ENCODE results near the gene GLRX2.

Gene GLRX2

DNA sequence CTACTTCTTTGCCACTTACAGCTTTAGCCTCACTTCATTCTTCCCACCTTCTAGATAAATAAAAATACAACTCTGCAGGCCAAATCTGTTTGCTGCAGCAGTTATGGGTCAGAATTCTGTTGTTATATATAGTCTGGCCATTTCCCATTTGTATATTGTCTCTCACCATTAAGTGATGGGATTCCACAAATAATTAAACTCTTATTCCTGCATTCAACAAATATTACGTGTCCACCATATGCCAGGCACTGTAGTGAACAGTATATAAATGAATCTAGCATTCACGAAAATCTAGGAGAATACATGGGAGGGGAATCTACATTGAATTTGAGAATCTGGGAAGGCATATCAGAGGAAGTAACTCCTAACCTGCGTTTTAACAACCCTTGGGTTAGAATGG is 5.7 kb upstream of the GLRX2 start:
- DNase-seq = no peak

DNA sequence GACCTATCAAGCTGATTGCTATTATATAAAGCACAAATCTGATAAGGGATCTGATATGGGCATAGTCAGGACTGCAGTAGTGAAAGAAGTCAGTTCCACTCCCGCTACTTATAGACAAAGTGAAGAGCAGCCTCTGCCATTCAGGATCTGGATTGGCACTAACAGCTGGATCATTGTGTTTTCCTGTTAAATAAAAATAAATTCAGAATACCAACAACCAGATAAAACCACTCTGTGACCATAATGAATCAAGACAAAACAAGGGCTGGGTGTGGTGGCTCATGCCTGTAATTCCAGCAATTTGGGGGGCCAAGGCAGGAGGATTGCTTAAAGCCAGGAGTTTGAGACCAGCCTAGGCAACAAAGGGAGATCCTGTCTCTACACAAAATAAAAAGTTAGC is 5.0 kb upstream of the GLRX2 start:
- no peak for DNase-seq

DNA sequence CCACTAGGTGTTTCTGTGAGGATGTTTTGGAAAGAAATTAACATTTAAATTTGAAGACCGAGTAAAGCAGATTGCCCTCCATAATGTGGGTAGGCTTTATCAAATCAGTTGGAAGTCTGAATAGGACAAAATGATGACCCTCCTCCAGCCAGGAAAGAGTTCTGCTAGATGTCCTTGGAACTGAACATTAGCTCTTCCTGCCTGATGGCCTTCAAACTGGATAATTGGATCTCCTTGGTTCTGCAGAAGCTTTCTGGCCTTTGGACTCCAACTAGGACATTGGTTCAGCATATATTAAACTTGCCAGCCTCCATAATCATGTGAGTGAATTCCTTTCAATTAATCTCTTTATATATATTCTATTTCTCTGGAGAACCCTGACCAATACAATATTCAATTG is 4.4 kb upstream of the GLRX2 start:
- DNase-seq = no peak

DNA sequence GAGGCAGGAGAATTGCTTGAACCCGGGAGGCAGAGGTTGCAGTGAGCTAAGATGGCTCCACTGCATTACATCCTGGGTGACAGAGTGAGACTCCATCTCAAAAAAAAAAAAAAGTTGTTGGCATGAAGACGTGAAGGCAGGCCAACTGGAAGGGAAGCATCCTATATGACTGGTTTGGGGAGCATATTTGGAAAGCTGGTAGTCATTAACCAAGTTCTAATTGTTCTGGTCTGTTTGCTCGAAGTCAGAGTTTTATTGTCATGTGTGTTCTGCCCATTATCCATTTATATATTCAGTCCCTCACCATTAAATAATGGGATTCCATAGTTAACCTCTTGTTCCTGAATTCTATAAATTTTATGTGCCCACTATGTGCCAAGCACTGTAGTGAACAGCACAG is 3.3 kb upstream of the GLRX2 start:
- no peak for DNase-seq

DNA sequence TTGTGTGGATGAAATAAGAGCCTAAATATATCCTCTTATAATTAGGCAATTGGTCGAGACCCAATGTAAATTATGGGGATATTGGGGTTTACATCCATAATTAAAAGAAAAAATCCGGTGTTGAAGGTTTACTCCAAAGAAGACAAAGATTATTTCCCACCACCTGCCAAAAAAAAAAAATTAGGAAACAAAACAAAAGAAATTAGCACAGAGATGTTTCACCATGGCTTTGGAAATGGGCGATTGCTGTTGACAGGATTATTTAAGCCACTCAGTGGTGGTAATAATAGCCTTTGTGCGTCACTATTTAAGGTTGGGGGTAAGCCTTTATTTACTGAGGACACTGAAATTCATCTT is 585 bp upstream of the GLRX2 start:
- DNase-seq = no peak

DNA sequence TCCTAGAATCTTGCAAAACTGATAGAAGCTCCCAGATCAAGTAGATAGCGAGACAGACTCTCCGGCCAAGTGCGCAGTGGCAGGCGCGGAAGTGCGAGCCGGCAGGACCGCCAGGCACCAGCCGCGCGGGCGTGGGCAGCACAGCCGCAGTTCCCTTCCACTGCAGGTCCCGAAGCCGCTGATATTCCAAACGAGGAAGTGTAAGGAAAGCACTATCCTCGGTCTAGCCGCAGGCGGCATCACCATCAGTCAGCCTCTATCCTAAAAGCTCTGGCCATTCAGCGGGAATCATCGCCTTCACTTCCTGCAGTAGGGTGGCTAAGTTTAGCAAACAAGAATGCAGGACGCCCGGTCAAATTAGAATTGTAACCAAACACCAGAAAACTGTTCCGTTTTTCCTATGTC is 710 bp downstream of the GLRX2 start:
- peak; percentile 77 for DNase-seq

DNA sequence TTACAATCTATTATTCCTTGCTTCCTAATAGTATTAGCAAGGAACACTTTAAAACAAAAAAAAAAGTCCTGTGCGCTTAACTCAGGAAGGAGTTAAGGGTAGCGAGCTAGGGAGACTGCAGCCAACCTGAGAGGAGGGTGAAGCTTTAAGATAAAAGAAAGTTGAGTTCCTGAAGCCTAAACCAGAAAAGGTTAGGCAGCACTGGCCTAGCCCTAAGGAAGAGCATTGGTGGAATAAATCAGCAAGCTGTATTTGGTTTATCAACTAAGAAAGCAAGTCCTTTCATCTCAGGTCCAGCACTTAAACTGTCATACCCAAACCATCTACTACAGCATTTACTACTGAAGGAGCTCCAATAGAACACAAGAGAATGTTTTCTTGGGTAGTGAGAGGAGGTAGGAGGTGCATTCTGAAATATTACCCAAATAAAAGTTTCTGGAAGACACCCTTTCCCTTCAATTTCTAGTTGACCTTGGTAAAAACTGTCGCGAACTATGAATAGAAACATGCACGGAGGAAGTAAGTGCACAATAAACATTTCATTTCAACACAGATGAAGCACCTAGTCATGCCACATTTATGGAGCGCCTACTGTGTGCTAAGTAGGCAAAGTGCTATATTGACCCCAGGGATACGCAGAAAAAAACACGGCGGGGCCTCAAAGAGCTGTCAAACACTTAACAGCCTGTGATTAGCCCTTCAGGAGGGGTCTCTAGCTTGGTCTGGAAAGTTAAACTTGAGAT is 1.3 kb downstream of the GLRX2 start:
- no peak for DNase-seq

DNA sequence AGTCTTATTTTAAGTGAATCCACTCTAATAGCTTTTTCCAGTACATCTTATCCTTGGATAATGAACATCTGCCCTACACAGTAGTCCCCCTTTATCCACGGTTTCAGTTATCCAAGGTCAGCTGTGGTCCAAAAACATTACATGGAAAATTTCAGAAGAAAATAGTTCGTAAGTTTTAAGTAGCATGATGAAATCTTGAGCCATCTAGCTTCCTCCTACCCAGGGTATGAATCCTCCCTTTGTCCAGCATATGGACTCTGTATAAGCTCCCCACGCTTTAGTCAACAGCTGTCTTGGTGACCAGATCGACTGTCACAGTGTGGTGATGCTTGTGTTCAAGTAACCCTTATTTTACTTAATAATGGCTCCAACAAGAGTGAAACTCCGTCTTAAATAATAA is 2.6 kb downstream of the GLRX2 start:
- DNase-seq = no peak

DNA sequence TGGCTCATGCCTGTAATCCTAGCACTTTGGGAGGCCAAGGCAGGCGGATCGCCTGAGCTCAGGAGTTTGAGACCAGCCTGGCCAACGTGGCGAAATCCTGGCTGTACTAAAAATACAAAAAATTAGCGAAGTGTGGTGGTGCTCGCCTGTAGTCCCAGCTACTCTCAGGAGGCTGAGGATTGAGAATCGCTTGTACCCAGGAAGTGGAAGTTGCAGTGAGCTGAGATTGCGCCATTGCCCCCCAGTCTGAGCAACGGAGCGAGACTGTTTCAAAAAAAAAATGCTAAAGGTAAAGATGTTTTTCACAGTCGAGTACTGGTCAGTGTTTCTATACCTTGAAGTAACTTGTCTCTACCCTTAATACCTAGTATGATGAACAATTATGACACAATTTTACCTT is 11.1 kb downstream of the GLRX2 start:
- DNase-seq = no peak

DNA sequence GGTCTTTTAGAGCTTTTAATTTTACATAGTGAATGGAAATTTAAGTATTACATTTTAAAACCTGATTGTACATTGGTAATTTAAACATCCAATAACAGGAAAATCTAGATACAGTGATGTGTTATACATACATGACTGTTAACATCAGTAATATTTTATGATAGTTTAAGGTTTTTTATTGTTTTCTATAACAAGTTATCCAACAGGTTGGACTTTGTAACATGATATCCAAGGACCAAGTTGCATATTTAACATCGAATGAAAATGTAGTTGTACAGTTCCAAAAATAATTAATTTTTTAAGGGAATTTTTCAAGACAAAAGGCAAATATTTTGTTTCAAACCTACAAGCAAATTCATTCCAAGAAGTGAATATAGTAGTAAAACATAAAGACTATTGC is 14.3 kb downstream of the GLRX2 start:
- DNase-seq = no peak

DNA sequence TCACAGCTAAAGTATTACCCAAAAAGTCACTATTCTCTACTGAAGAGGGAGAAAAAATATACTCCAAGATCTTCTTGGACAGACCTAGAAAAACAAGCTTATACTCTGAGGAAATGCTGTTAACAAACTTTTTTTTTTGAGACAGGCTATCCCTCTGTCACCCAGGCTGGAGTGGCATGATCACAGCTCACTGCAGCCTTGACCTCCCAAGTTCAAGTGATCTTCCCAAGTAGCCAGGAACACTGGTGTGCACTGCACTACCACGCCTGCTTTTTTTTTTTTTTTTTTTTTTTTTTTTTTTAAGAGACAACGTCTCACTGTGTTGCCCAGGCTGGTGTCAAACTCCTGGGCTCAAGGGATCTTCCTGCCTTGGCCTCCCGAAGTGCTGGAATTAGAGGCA is 17.3 kb downstream of the GLRX2 start:
- no peak for DNase-seq

DNA sequence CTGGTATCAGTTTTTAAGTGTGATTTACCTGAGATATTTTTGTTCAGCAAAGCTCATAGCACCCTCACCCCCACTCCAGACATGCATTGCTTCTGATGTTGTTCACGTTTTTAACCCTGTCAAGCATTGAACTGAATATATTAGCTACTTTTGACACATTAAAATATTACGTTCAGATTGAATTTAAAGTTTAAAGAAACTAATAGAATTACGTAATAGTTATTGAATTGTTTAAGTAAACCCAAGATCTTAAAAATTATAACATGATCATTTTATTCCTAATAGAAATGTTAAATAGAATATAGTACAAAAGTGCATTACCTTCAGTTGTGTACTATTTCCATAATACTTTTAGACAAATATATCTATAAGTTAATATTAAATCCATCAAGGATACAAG is 18.9 kb downstream of the GLRX2 start:
- no peak for DNase-seq

DNA sequence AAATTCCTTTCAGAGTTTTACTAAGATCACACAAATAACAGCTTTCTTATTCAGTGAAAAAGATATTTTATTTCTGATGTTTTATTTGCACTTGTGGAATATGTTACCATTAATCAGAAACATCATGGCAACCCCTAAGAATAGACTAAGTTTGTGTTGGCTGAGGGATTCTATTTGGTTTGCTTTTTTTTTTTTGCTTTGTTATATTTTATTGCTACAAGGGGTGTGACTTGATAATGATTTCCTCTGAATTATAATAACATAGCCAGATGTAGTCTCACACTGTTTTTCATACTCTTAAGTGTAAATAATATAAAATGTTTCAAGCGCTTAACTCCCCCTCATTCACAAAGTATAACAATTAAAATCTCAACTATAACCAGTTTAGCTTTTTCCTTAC is 20.0 kb downstream of the GLRX2 start:
- no peak for DNase-seq

DNA sequence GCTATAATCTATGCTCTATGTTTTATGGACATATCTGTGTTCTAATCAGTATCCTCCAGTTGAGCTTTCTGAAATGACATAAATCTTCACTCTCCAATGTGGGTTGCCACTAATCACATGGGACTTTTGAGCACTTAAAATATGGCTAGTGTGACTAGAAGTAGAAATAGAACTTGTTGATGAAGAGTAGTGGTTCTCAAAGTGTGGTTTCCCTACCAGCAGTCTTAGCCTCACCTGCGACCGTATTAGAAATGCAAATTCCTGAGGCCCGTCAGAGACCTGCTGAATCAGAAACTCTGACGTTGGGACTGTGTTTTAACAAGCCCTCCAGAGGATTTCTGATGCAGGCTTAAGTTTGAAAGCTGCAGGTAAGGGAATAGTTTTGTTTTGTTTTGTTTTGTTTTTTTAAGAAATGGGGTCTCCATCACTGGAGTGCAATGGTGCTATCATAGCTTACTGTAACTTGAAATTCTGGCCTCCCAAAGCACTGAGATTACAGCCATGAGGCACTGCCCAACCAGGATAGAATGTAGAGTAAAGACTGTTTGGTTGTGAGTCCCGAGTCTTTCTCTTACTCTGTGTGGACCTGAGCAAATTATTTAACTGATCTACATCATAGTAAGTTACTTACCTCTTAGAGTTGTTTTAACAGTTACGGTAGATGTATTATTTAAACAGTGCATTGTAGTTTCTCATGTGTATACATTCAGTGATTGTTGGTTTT is 21.7 kb downstream of the GLRX2 start:
- DNase-seq = no peak

DNA sequence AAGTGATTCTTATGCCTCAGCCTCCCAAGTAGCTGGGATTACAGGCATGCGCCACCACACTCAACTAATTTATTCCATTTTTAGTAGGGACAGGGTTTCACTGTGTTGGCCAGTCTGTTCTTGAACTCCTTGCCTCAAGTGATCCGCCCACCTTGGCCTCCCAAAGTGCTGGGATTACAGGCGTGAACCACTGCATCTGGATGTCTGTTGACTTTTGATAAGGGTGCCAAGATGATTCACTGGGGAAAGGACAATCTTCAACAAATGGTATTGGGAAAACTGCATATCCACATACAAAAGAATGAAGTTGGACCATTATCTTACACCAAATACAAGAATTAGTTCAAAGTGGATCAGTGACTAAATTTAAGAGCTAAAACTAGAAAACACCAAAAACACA is 26.0 kb downstream of the GLRX2 start:
- no peak for DNase-seq

DNA sequence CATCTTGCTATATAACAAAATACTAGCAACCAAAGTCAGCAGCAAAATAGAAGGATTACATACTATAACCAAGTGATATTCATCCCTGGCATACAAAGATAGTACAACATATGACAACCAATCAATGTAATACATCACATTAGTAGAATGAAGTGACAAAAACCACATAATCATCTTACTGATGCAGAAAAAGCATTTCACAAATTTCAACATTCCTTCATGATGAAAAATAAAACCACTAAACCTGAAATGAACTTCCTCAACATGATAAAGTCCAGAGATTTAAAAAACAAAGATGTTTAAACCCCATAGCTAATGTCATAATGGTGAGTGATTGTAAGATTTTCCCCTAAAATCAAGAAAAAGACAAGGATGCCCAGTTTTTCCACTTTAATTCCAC is 27.2 kb downstream of the GLRX2 start:
- no peak for DNase-seq

DNA sequence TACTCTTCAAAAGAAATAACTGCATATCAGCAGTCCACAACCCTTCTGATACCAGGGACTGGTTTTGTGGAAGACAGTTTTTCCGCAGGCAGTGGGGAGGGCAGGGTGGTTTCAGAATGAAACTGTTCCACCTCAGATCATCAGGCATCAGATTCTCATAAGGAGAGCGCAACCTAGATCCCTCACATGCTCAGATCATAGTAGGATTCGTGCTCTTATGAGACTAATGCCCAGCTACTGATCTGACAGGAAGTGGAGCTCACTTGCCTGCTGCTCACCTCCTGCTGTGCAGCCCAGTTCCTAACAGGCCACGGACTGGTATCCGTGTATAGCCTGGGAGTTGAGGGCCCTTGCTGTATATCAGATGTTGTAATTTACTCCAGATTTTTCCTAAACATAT is 34.3 kb downstream of the GLRX2 start:
- no peak for DNase-seq

DNA sequence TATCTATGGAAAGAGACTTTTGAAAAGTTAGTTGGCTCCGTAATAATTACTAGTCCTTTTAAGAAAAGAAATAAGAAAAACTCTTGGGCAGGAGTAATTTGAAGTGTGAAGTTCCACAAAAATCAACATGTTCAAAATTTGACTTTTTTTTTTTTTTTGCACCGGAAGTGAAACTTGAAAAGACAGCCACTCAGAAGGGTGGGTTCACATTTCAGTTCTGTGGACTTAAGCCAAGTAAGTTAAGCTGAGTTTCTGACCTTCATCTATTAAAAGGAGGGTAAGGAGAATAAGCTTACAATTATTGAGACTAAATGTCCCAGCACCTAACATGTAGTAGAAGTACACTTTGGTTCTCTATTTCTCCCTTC is 34.8 kb downstream of the GLRX2 start:
- no peak for DNase-seq

DNA sequence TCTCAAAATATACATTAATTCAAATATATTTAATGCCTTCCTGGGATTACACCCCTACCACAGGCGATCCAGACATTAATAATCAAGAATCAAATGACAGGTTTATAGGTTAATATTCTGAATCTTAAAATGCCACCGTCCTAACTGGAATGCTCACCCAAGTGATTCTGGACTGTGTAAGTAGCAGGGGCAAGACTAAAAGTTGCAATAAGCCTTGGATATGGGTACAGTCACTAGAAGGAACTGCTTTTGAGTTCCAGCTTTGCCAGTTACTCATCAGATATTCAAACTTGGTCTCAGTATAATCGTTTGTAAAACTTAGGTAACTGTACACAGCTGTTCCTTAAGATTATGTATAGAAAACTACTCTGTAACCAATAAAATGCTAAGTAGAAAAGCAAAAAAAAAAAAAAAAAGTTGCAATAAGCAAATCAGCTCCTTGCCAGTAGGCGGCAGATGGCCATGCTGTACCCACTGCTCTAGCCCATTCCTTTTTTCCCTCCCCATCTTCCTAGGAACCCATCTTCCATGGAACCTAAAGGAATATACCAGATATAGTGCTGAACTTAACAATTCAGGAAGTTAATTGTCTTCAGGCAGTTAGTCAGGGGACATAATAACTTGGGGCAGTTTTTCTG is 35.3 kb downstream of the GLRX2 start:
- no peak for DNase-seq

DNA sequence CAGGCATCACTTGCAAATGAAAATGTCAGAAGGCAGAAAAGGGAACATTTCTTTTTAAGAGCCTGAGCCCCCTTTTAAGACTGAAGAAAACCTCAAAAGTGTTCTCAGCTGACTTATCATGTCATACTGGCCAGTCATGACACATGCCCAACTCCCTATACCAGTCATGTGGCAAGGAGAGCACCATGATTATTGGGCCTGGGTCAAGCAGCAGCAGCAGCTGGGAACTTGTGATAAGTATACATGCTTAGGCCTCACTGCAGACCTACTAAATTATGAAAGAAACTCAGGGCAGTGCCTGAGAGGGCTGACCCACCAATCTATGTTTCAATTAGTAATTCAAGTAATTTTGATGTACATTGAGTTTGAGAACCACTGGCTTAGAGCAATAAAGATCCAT is 37.2 kb downstream of the GLRX2 start:
- no peak for DNase-seq

DNA sequence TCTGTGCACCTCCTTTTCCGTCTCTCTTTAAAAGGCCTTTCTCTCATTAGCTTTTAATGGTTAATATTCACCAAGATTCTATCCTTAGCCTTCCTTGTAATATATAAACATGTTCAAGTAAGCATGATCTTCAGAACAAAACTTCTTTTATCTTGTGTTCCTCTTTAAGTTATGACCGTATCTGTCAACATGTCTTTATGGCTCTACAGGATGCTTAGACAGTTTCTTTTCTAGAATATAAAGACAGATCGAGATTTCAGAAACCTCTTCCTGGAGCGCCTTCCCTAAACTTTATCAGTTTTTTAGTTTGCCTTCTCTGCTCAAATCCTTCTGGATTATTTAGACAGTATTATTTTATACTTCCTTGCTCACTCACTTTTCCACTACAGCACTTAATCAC is 38.6 kb downstream of the GLRX2 start:
- DNase-seq = no peak

DNA sequence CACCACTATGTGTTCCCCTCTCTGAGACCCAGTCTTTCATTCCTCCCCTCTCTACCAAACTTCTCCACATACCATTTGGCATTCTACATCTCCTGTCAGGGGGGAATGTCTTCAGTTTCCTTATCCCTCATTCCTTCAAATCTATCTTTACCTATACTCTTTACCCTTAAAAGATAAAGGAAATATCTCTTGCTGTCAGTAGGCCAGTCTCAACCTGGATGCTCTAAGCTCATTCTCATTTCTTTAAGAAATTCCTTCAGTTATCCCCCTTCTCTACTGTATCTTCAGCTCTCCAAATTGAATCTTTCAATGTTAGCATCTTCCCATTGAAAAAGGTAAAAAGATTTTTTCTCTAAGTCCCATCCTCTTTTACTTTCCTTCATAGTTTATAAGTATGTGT is 39.3 kb downstream of the GLRX2 start:
- no peak for DNase-seq

DNA sequence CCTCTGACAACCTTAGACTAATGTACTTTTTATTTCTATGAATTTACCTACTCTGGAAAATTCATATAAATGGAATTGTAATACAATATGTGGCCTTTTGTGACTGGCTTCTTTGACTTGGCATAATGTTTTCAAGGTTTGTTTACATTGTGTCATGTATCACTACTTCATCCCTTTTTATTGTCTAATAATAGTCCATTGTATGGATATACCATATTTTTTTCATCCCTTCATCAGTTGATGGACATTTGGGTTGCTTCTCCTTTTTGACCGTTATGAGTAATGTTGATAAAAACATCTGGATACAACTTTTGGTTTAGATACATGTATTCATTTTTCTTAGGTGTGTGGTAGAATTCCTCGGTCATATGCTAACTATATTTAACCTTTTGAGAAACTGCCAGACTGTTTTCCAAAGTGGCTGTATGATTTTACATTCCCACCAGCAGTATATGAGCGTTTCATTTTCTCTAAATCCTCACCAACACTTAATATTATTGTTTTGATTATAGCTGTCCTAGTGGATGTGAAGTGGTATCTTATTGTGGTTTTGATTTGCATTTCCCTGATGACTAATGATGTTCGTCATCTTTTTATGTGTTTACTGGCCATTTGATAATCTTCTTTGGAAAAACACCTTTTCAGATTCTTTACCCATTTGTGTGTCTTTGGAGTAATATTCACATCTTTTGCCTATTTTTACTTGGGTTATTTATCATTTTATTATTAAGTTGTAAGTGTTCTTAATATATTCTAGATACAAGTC is 42.3 kb downstream of the GLRX2 start:
- no peak for DNase-seq

DNA sequence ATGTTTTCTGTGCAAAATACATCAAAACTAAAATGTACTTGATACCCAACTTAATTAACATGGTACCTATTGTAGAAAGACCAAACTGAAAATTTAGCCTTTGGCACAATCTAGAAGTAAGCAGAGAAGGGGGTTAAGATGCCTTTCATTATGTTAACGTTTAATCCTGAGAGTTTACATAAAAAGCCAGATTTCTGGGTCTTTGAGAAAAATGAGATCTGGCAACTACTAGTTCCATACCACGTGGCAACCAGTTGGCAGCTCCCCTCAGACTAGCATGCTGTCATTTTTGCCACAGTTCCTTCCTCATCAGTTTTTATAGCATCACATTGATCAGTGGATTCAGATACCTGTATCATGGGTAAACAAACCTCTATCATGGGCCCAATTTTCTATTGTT is 44.3 kb downstream of the GLRX2 start:
- DNase-seq = peak; percentile 25
